Epithelial cell of prostate (primary cell): ENCODE data around the gene TNIK.

ENCODE experiments used
- DNase-seq: peaks from one replicate; pipeline ENCODE4 v3.0.0-alpha.2; 2011; ENCODE audit warnings: low read depth, low spot score
- H3K27ac ChIP-seq: fragments of 450-650 bp; 2 replicates; pipeline ENCODE4 v1.5.1; 2017; ENCODE audit warnings: mild to moderate bottlenecking

Gene TNIK

GRCh38 chr3:171274222-171274621 lies 186.0 kb downstream of the TNIK start:
- no peak overlapping the region for H3K27ac ChIP-seq
- DNase-seq: no peak

- no peak for DNase-seq
- H3K27ac ChIP-seq: no peak overlapping the region
Measured at GRCh38 chr3:171270541-171270940, 189.7 kb downstream of the TNIK start.

GRCh38 chr3:171269542-171269941 lies 190.7 kb downstream of the TNIK start:
- H3K27ac ChIP-seq: no peak overlapping the region
- DNase-seq: no peak

GRCh38 chr3:171268677-171269076 lies 191.5 kb downstream of the TNIK start:
- no peak for DNase-seq
- H3K27ac ChIP-seq: no peak overlapping the region

- no peak for DNase-seq
- no peak overlapping the region for H3K27ac ChIP-seq
Measured at GRCh38 chr3:171267104-171267503, 193.1 kb downstream of the TNIK start.

GRCh38 chr3:171266740-171267073 lies 193.5 kb downstream of the TNIK start:
- no peak for DNase-seq
- no peak overlapping the region for H3K27ac ChIP-seq

GRCh38 chr3:171266034-171266739 lies 194.0 kb downstream of the TNIK start:
- no peak for DNase-seq
- no peak overlapping the region for H3K27ac ChIP-seq

- H3K27ac ChIP-seq: no peak overlapping the region
- no peak for DNase-seq
Measured at GRCh38 chr3:171264758-171265157, 195.4 kb downstream of the TNIK start.

GRCh38 chr3:171262431-171262830 lies 197.8 kb downstream of the TNIK start:
- no peak overlapping the region for H3K27ac ChIP-seq
- no peak for DNase-seq

- peak; percentile 37 for DNase-seq
- H3K27ac ChIP-seq: peak overlapping the region; percentile 30
Measured at GRCh38 chr3:171261487-171261886, 198.7 kb downstream of the TNIK start.

GRCh38 chr3:171260899-171261298 lies 199.3 kb downstream of the TNIK start:
- DNase-seq: no peak
- peak overlapping the region; percentile 30 for H3K27ac ChIP-seq

GRCh38 chr3:171260466-171260865 lies 199.7 kb downstream of the TNIK start:
- no peak overlapping the region for H3K27ac ChIP-seq
- no peak for DNase-seq

- no peak for DNase-seq
- H3K27ac ChIP-seq: no peak overlapping the region
Measured at GRCh38 chr3:171258316-171258715, 201.9 kb downstream of the TNIK start.

GRCh38 chr3:171257251-171258203 lies 202.7 kb downstream of the TNIK start:
- no peak for DNase-seq
- H3K27ac ChIP-seq: no peak overlapping the region

GRCh38 chr3:171256445-171257250 lies 203.6 kb downstream of the TNIK start:
- no peak overlapping the region for H3K27ac ChIP-seq

GRCh38 chr3:171255236-171255806 lies 204.9 kb downstream of the TNIK start:
- DNase-seq: no peak
- H3K27ac ChIP-seq: no peak overlapping the region

More at GRCh38 chr3:171256445-171257250, 203.6 kb downstream of the TNIK start:
- no peak for DNase-seq

- no peak overlapping the region for H3K27ac ChIP-seq
- no peak for DNase-seq
Measured at GRCh38 chr3:171254315-171254714, 205.9 kb downstream of the TNIK start.

- no peak overlapping the region for H3K27ac ChIP-seq
- no peak for DNase-seq
Measured at GRCh38 chr3:171251835-171252234, 208.4 kb downstream of the TNIK start.

- no peak overlapping the region for H3K27ac ChIP-seq
- DNase-seq: no peak
Measured at GRCh38 chr3:171250444-171250843, 209.8 kb downstream of the TNIK start.

GRCh38 chr3:171249245-171249644 lies 211.0 kb downstream of the TNIK start:
- no peak for DNase-seq
- no peak overlapping the region for H3K27ac ChIP-seq
